HL-60 (cell line): ENCODE results near the gene KRT6C.

Source experiments
- REST ChIP-seq: IDR thresholded peaks from 2 replicates; pipeline ENCODE4 v1.6.1; 2012; ENCODE audit warnings: low read depth; ENCODE audit not compliant: insufficient replicate concordance
- TF ChIP-seq, protein P1 (sequence below): IDR thresholded peaks from one replicate; pipeline ENCODE4 v1.5.1; 2011; ENCODE audit warnings: low read length, control low read depth, inconsistent platforms; ENCODE audit not compliant: insufficient read depth

DNA sequence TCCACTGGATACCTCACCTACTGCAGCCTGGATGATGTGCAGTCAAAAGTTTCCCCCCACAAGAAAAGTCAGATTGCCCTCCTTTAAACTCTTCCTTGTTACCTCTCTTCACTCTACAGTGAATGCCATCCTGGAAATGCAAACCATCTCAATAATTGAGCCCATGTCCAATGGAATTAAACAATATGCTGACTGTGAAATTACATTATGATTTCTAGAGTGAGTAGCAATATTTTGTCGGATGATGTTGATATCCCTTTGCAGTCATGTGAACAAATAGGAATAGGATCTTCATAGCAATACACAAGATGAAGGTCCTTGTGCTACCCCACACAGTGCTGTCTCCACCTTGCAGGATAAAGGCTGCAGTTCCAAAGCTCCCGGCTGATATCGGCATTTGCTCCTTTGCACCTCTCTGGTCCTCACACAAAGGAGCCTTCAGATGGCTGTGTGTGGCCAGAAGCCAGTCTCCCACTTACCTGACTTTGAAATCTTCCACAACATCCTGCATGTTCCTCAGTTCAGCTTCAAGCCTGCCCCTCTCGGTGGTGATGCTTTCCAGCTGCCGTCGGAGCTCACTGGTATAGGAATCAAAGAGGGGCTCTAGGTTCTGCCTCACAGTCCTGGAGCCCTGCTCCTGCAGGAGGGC is 40.9 kb downstream of the KRT6C start:
- TF ChIP-seq, protein P1, sequence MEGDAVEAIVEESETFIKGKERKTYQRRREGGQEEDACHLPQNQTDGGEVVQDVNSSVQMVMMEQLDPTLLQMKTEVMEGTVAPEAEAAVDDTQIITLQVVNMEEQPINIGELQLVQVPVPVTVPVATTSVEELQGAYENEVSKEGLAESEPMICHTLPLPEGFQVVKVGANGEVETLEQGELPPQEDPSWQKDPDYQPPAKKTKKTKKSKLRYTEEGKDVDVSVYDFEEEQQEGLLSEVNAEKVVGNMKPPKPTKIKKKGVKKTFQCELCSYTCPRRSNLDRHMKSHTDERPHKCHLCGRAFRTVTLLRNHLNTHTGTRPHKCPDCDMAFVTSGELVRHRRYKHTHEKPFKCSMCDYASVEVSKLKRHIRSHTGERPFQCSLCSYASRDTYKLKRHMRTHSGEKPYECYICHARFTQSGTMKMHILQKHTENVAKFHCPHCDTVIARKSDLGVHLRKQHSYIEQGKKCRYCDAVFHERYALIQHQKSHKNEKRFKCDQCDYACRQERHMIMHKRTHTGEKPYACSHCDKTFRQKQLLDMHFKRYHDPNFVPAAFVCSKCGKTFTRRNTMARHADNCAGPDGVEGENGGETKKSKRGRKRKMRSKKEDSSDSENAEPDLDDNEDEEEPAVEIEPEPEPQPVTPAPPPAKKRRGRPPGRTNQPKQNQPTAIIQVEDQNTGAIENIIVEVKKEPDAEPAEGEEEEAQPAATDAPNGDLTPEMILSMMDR, result no peak
- no peak for TF ChIP-seq REST
